Mesenteric fat pad (tissue), 1 donor: ENCODE measurements around the gene SELENOM. TPM values are rescaled to one million over a fixed set of nuclear protein-coding genes. Genes with fewer than 3 reads are reported as not detected.
"Not testable (repeated sequence)": the region's sequence is repeated elsewhere in the genome, so short reads cannot be mapped to it uniquely, and the experiment has no call there.

Experiments
- DNase-seq: peaks from one replicate; pipeline ENCODE4 v3.0.0-alpha.2; 2020; ENCODE audit warnings: low spot score
- total RNA-seq: library from RNA; stranded (reverse); fragmentation: NEBNext Ultra II Directional; extraction: Animal tissue kit (Norgen Biotek cat#: 25700); gene quantifications from one replicate; pipeline ENCODE4 v1.2.1, GENCODE V29; 2021
- donor health status: DM: yes; HTN: yes; CAD: no.

The SELENOM gene
- total RNA-seq, 1 donor from 2014 or later, result 160 TPM

DNA sequence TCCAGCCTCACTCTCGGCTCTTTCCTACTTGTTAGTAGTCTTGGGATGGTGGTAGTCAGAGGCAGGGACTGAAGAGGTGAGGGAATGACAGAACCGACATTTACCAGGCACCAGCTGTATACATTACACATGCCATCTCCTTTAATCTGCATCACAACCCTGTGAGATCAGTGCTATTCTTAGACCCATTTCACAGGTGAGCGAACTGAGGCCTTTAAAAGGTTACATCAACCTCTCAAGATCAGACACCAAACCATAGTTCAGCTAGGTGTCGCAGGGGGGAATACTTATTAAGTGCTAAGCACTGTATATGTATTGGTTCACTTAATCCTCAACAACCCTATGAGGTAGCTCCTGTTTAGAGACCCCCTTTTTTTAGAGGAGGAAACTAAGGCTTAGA is 27.3 kb upstream of the SELENOM start:
- DNase-seq, result no peak

- DNase-seq, result no peak
Measured at GRCh38 chr22:31133911-31134310, 26.5 kb upstream of the SELENOM start.

GRCh38 chr22:31130873-31131272 is 23.5 kb upstream of the SELENOM start:
- DNase-seq, result no peak

DNA sequence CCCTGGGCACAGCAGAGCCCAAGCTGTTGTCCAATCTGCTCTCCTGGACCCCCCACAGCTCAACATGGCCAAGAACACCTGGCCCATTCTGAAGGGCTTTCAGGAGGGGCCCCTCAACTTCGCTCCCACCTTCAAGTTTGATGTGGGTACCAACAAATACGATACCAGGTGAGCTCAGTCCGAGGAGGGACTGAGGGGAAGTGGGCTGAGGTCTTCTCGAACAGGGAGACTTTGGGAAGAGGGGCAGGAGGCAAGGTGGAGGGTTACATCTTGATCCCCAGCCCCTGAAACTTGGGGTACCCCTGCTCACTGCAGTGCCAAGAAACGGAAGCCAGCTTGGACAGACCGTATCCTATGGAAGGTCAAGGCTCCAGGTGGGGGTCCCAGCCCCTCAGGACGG is 20.8 kb upstream of the SELENOM start:
- no peak for DNase-seq

- DNase-seq, result no peak
Measured at GRCh38 chr22:31127181-31127772, 19.9 kb upstream of the SELENOM start.

- DNase-seq, result no peak
Measured at GRCh38 chr22:31126869-31127175, 19.5 kb upstream of the SELENOM start.

- DNase-seq, result no peak
Measured at GRCh38 chr22:31126128-31126868, 18.9 kb upstream of the SELENOM start.

GRCh38 chr22:31125521-31126117 is 18.3 kb upstream of the SELENOM start:
- no peak for DNase-seq

DNA sequence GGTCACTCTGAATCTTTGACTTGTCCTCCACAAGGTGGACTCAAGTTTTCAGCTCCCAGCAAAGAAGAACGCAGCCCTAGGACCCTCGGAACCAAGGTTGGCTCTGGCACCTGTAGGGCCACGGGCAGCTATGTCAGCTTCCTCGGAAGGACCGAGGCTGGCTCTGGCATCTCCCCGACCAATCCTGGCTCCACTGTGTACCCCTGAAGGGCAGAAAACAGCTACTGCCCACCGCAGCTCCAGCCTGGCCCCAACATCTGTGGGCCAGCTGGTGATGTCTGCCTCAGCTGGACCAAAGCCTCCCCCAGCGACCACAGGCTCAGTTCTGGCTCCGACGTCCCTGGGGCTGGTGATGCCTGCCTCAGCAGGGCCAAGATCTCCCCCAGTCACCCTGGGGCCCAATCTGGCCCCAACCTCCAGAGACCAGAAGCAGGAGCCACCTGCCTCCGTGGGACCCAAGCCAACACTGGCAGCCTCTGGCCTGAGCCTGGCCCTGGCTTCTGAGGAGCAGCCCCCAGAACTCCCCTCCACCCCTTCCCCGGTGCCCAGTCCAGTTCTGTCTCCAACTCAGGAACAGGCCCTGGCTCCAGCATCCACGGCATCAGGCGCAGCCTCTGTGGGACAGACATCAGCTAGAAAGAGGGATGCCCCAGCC is 17.6 kb upstream of the SELENOM start:
- DNase-seq, result no peak

DNA sequence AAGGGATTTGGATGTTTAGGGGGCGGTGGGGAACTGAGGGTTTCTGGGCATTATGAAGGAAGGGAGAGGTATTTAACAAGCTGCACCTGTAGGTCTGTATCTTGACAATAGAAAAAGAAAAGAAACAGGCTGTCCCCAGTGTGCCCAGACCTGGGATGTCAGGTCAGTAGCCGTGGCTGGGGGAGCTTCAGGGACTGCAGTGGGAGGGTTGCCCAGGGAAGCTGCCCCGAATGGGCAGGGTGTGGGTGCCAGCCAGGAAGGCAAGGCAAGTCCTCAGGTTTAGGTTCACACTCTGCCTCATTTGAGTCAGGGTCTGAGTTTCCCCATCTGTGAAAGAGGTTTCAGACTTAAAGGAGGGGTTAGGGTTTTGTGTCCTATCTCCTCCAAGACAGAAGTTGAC is 16.9 kb upstream of the SELENOM start:
- DNase-seq, result no peak

- no peak for DNase-seq
Measured at GRCh38 chr22:31123292-31123602, 15.9 kb upstream of the SELENOM start.

DNA sequence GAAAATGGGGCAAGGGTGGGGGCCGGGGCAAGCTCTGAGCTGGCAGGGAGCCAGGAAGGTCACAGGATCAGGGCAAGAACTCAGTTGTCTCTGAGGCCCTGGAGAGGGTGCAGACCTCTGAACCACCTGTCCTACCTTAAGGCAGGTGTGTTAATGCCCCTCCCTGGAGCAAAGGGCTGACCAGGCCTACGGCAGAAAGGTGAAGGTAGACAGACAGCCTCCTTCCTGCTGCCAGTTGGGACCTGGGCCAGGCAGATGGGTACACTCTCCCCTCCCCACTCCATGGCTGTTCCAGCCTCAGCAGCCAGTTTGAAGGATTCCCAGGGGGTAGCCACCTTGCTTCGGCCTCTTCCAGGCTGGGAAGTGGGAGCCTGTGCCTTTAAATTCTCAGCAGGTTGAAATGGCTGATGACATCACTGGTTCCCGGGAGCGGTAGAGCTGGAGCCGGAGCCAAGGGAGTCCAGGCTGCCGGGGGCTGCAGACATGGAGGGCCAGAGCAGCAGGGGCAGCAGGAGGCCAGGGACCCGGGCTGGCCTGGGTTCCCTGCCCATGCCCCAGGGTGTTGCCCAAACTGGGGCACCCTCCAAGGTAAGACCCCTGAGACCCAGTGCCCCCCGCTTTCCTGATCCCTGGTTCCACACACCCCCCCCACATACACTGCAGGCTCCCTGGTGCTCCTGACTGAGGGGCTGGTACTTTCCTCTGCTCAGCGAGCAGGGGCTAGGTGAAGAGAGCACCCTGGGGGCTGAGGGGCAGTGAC is 15.3 kb upstream of the SELENOM start, which contains the start of gene INPP5J:
Gene INPP5J (plus strand): TSS at position 435 of the 760 bp plus-strand sequence. CDS start 49 bp downstream, at position 484.
- no peak for DNase-seq

GRCh38 chr22:31122196-31122531 is 14.8 kb upstream of the SELENOM start:
- no peak for DNase-seq

- no peak for DNase-seq
Measured at GRCh38 chr22:31121403-31121802, 14.0 kb upstream of the SELENOM start.

GRCh38 chr22:31120642-31121041 is 13.3 kb upstream of the SELENOM start:
- no peak for DNase-seq

DNA sequence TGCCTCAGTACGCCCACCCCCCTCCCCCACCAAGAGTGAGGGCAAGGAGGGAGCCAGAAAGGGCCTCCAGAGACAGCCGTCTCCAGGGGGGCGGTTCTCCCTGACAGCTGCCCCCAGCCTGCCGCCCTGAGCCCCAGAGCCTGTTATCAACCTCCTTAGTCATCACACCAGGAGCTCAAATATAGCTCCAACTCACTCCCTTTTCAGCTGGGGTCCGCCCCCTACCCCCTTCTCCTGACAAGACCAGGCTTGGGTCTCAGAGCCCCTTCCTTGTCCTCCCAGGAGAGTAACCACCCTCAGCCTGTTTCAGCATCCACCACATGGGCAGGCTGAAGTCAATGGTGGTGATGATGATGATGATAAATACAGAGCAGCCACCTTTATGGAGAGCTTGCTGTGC is 12.9 kb upstream of the SELENOM start:
- no peak for DNase-seq

DNA sequence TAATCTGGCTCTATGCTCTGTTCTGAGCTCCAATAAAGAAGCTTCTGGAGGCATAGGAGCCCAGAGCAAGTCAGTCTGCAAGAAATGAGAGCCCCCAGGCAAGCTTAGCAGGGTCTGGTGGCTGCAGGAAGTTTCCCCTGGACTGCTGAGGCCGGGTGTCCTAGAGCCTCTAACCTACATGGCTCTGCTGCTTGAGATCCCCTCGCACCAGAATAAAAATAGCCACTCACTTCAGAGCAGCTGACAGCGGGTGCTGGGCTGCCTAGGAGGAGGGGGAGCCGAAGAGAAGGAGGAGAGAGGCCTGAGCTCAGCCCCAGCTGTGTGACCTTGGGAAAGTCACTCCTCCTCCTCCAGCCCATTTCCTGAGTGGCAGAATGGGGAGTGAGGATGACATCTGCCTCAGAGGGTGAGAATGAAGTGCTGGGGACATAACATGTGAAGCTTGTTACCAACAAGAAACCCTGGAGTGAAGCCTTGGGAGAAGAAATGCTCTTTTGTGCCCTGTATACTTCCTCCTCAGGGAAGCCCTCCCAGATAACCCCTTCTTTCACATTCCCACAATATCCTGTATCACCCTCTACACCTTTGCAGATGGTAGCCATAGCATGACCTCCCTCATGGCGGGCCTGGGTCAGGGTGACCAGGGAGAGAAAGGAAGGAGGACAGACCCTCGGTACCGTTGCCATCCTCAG is 11.8 kb upstream of the SELENOM start:
- DNase-seq, result no peak

DNA sequence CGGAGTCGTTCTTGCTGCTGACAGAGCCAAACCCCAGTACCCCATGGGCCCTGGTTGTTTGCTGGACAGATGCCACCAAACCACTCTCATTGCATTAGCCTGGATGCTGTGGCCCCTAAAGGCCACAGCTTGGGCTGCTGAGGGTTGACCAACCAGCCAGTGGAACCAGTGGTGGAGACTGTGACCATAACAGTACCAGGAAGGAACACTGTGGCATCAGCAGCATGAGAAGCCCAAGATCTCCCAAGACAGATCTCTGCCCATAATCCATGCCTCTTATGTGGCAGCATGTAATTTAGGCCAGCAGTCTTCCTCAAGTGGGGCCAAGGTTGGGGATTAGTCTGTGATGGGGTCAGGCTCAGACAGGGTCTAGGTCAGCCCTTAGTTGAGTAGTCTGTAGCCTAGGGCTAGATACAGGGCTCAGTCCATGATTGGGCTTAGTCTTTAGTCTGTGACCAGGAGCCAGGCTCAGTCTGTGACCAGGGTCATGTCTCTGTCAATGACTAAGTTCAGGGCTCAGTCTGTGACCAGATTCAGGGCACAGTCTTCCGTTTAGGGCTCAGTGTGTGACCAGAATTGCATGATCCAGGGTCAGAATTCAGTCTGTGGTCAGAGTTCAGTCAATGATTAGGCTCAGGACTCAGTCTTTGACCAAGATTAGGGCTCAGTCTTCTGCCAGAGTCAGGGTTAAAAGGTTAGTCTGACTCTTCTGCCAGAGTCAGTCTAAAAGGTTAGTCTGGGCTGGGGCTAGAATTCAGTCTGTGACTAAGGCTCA is 10.9 kb upstream of the SELENOM start:
- no peak for DNase-seq

DNA sequence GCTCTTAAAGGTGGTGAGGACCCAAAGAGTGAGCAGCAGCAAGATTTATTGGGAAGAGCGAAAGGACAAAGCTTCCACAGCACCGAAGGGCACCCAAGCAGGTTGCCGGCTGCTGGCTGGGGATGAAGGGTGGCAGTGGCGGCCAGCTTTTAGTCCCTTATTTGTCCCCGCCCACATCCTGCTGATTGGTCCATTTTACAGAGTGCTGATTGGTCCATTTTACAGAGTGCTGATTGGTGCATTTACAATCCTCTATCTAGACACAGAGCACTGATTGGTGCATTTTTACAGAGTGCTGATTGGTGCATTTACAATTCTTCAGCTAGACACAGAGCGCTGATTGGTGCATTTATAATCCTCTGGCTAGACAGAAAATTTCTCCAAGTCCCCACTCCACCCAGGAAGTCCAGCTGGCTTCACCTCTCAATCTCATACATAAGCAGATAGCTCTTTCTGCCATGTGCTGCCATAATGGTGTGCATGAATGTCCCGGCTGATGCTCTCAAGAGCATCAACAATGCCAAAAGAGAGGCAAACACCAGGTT is 5.3 kb upstream of the SELENOM start:
- not testable (repeated sequence) for DNase-seq

- DNase-seq, result no peak
Measured at GRCh38 chr22:31107894-31108218, 488 bp upstream of the SELENOM start.
